Left lobe of liver (tissue), 2 donors: ENCODE data around the gene TTC3. TPM values are rescaled to one million over a fixed set of nuclear protein-coding genes. Genes with fewer than 3 reads are reported as not detected.

Experiments used
- ATAC-seq: fragments of 200-7000 bp; cut with Tn5 transposase; one replicate; pipeline ENCODE4 v1.9.1; 2020; ENCODE audit warnings: mild to moderate bottlenecking, moderate library complexity
- DNase-seq: peaks from one replicate; pipeline ENCODE4 v3.0.0-alpha.2; 2020; ENCODE audit warnings: low spot score
- total RNA-seq: library from RNA; stranded (reverse); gene quantifications from one replicate; pipeline ENCODE4 v1.2.1, GENCODE V29; 2021
- donor health status: DM: no; HTN: no; CAD: no; lungs with moderate emphysema.
- donor health status: DM: no; HTN: yes; CAD: no.

The TTC3 gene
- total RNA-seq, 1 donor from 2014 or later = 50.5 TPM

- ATAC-seq (no peak), DNase-seq (no peak)
These were observed 11.0 kb upstream of the TTC3 start for GRCh38 chr21:37061926-37062592.

GRCh38 chr21:37062593-37062935 is 10.5 kb upstream of the TTC3 start:
- DNase-seq (no peak), ATAC-seq (no peak)

- ATAC-seq (no peak), DNase-seq (no peak)
These were observed 9.6 kb upstream of the TTC3 start for GRCh38 chr21:37063433-37063832.

GRCh38 chr21:37064841-37065240 is 8.2 kb upstream of the TTC3 start:
- DNase-seq (no peak), ATAC-seq (no peak)

GRCh38 chr21:37065561-37066177 is 7.4 kb upstream of the TTC3 start:
- ATAC-seq (no peak), DNase-seq (no peak)

GRCh38 chr21:37071561-37072273 is 1.3 kb upstream of the TTC3 start:
- ATAC-seq = no peak
- no peak for DNase-seq

GRCh38 chr21:37072274-37072987 is 623 bp upstream of the TTC3 start:
- no peak for DNase-seq
- peak; percentile 65 for ATAC-seq

GRCh38 chr21:37073417-37074196 is 553 bp downstream of the TTC3 start:
- ATAC-seq (peak; percentile 58), DNase-seq (peak; percentile 71)

GRCh38 chr21:37074197-37074510 is 1.1 kb downstream of the TTC3 start:
- ATAC-seq = peak; percentile 28
- DNase-seq = no peak

GRCh38 chr21:37074546-37074945 is 1.5 kb downstream of the TTC3 start:
- DNase-seq = no peak
- no peak for ATAC-seq

- DNase-seq (no peak), ATAC-seq (no peak)
These were observed 2.2 kb downstream of the TTC3 start for GRCh38 chr21:37075214-37075770.

- DNase-seq (no peak), ATAC-seq (no peak)
These were observed 3.2 kb downstream of the TTC3 start for GRCh38 chr21:37076087-37076850.

GRCh38 chr21:37077403-37077802 is 4.3 kb downstream of the TTC3 start:
- ATAC-seq (no peak), DNase-seq (no peak)

GRCh38 chr21:37079211-37079824 is 6.3 kb downstream of the TTC3 start:
- no peak for DNase-seq
- no peak for ATAC-seq

- ATAC-seq (peak; percentile 41), DNase-seq (no peak)
These were observed 9.3 kb downstream of the TTC3 start for GRCh38 chr21:37082375-37082774.

- ATAC-seq (peak; percentile 87), DNase-seq (no peak)
These were observed 9.9 kb downstream of the TTC3 start for GRCh38 chr21:37082856-37083528.

GRCh38 chr21:37085726-37086125 is 12.7 kb downstream of the TTC3 start:
- ATAC-seq = no peak
- no peak for DNase-seq

- ATAC-seq (peak; percentile 42), DNase-seq (no peak)
These were observed 14.1 kb downstream of the TTC3 start for GRCh38 chr21:37087188-37087587.

- ATAC-seq = no peak
These were observed 15.2 kb downstream of the TTC3 start for GRCh38 chr21:37088186-37088735.

More at GRCh38 chr21:37088186-37088735, 15.2 kb downstream of the TTC3 start:
- no peak for DNase-seq
